SK-N-SH treated with all-trans-retinoic acid at 6 μM for 48 hours (cell line): ENCODE measurements around the gene ANXA11.

Source experiments
- BACH2 ChIP-seq: fragments of 250-450 bp; sonication (Bioruptor Pico); IDR thresholded peaks from 2 replicates; pipeline ENCODE4 v1.9.0; 2021; ENCODE audit warnings: mild to moderate bottlenecking, borderline replicate concordance
- ESRRG ChIP-seq: fragments of 250-450 bp; sonication (Bioruptor Pico); IDR thresholded peaks from 2 replicates; pipeline ENCODE4 v1.6.1; 2021; ENCODE audit warnings: mild to moderate bottlenecking
- OSR1 ChIP-seq: fragments of 250-450 bp; sonication (Bioruptor Pico); IDR thresholded peaks from 2 replicates; pipeline ENCODE4 v1.8.0; 2022; ENCODE audit warnings: moderate library complexity, mild to moderate bottlenecking, inconsistent platforms
- RARB ChIP-seq: fragments of 250-450 bp; sonication (Bioruptor Pico); IDR thresholded peaks from 2 replicates; pipeline ENCODE4 v1.8.0; 2021; ENCODE audit warnings: mild to moderate bottlenecking, moderate library complexity
- SNAI2 ChIP-seq: fragments of 250-450 bp; sonication (Bioruptor Pico); IDR thresholded peaks from 2 replicates; pipeline ENCODE4 v1.5.0; 2020; ENCODE audit warnings: mild to moderate bottlenecking, moderate library complexity
- ZFP30 ChIP-seq: fragments of 450-650 bp; formaldehyde crosslinking; IDR thresholded peaks from 2 replicates; pipeline ENCODE4 v1.5.0; 2022; ENCODE audit warnings: mild to moderate bottlenecking, moderate library complexity
- ZNF565 ChIP-seq: fragments of 450-650 bp; formaldehyde crosslinking; conservative IDR thresholded peaks from 2 replicates; pipeline ENCODE4 v1.5.0; 2020; ENCODE audit warnings: low read depth, mild to moderate bottlenecking, moderate library complexity
- ZNF70 ChIP-seq: fragments of 450-650 bp; formaldehyde crosslinking; IDR thresholded peaks from 2 replicates; pipeline ENCODE4 v1.5.0; 2020; ENCODE audit warnings: mild to moderate bottlenecking, moderate library complexity
- ZNF8 ChIP-seq: fragments of 450-650 bp; formaldehyde crosslinking; IDR thresholded peaks from 2 replicates; pipeline ENCODE4 v1.5.0; 2020; ENCODE audit warnings: mild to moderate bottlenecking, moderate library complexity
- TF ChIP-seq, protein P1 (sequence below): fragments of 250-450 bp; sonication (Bioruptor Pico); IDR thresholded peaks from 2 replicates; pipeline ENCODE4 v1.8.0; 2020; ENCODE audit warnings: mild to moderate bottlenecking, moderate library complexity, borderline replicate concordance

DNA sequence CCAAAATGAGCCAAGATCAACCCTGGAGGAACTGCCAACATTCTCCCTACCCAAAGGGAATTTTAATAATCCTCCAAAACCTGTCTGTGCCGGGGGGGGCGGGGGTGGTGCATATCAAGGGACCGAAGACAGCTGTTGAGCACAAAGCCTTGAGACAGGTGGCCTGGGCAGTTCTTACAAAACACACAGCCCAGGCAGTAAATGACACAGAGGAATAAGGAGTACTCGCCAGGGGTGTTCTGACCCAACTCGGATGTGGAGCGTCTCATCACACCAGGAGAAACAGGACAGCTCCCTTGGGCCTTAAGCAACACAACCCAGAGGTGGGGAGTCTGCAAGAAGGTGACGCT, 37.2 kb downstream of the ANXA11 start:
- no peak for TF ChIP-seq OSR1 (CRISPR knock-in tag)
- no peak for TF ChIP-seq RARB (CRISPR knock-in tag)
- TF ChIP-seq ZFP30 (CRISPR knock-in tag), result no peak
- no peak for TF ChIP-seq ESRRG (CRISPR knock-in tag)
- no peak for TF ChIP-seq ZNF565 (CRISPR knock-in tag)
- TF ChIP-seq, protein P1, sequence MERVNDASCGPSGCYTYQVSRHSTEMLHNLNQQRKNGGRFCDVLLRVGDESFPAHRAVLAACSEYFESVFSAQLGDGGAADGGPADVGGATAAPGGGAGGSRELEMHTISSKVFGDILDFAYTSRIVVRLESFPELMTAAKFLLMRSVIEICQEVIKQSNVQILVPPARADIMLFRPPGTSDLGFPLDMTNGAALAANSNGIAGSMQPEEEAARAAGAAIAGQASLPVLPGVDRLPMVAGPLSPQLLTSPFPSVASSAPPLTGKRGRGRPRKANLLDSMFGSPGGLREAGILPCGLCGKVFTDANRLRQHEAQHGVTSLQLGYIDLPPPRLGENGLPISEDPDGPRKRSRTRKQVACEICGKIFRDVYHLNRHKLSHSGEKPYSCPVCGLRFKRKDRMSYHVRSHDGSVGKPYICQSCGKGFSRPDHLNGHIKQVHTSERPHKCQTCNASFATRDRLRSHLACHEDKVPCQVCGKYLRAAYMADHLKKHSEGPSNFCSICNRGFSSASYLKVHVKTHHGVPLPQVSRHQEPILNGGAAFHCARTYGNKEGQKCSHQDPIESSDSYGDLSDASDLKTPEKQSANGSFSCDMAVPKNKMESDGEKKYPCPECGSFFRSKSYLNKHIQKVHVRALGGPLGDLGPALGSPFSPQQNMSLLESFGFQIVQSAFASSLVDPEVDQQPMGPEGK (CRISPR knock-in tag), result no peak
- TF ChIP-seq ZNF8 (CRISPR knock-in tag), result no peak
- no peak for TF ChIP-seq SNAI2 (CRISPR knock-in tag)
- no peak for TF ChIP-seq ZNF70 (CRISPR knock-in tag)
- no peak for TF ChIP-seq BACH2
